ENCODE results near the gene SRXN1.

SRXN1 gene

DNA sequence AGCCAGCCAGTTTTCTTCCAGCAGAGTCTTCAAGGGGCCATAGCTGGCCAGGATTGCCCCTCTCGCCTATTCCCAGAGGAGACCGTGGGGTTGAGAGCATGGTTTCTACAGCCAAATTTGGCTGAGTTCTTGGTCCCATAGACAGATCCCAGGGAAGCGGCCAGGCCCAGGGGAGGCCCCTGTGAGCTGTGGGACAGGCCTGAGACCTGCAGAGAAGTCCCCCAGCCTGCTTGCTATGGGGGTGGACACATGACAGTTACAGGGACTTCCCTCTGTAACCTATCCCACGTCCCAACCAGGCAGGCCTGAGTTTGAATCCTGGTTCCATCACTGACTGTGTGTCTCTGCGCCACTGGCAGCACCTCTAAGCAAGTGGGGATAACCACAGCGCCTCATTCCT lies 45.5 kb downstream of the SRXN1 start:
- DNase-seq (ENCODE audit: low read depth in 2 of 2): no peak

DNA sequence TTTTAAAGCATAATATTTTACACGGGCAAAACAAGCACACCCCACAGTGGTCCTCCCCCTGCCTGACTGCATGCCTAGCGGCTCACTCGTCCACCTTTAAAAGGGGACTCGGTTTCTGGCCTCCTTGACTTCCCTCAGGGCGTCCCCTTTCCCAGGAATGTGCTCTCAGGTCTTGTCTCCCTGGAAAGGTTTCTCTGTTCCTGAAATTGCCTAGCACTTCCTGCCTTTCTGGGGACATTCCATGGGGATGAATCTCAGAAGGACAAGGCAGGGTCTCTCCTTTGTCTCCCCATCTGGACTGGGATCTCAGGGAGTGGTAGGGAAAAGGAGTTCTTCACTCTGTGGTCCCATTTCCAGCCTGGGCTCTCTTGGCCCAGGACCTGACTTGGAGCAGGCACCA lies 47.8 kb downstream of the SRXN1 start:
- DNase-seq (ENCODE audit: low read depth in 2 of 2): no peak

DNA sequence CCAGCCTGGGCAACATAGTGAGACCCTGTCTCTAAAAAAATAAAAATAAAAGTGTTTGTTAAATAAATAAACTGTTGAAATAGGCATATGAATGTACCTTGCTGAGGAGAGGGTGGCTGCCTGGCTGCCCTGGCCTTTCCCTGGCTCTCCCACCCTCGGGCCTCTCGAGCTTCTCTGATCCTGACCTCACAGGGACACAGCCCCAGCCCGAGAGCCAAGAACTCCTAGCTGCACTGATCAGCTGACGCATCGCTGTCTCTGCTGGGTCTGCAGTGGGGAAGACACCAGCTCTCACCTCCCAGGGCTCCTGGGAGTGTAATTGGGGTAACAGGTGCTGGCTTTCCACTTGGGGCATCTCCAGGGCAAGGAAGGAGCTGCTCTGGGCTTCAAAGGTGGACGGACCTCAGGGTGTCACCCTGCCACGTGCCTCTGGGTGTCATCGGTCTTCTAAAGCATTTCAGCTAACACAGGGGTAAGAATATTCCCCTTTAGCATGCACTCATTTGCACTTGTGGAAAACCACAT lies 49.8 kb downstream of the SRXN1 start:
- no peak for DNase-seq (ENCODE audit: low read depth in 2 of 2)

DNA sequence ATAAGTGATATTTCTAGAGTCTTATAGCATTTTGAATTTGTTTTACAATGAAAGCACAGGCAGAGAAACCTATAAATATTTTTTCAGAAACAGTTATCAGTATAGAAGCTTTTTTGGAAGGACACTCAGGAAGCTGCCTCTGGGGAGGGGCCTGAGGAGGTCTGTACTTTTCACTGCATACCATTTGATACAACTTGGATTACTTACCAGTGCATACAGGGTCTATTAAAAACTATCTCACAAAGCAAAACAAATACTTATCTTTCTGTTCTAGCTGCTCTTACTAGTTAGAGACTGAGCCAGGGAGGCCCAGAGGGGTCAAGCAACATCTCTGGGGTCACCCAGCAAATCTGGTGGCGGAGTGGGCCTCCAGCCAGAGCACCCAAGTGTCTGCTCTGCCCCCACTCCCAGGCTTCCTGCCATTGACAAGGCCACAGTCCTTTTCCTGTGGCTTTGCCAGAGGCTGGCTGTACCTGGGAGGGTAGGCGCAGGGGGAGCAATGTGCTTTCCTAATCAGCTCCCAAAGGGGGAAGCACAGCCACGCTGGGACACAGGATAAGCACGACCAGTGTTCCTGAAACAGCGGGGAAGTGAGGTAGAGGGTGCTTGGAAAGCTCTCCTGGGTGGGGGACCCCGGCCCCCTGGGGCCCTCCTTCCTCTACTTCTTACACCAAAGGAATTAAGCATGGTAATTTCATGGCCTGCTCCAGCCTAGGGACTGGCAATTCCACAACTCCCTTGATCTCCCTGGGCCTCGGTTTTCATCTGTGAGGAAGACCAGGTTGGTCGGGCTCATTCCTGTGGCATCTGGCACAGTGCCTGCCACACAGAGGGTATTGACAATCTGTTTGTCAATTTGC lies 50.7 kb downstream of the SRXN1 start:
- no peak for DNase-seq (ENCODE audit: low read depth in 2 of 2)

DNA sequence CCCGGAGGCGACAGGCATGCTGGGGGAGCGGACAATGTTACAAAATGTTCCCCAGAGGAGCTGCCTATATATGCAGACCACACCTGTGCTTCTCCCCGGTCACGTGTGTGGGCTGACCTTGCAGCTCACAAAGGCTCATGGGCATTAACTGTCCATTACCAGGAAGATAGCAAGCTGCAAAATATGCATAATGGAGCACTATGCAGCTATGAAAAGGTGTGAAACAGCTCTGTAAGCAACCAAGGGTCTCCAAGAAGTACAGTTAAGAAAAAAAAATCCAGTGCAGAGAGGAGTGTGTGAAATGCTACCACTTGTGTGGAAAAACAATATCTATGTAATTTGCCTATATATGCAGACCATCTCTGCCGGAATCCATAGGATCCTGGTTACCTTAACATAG lies 52.3 kb downstream of the SRXN1 start:
- no peak for DNase-seq (ENCODE audit: low read depth in 2 of 2)

DNA sequence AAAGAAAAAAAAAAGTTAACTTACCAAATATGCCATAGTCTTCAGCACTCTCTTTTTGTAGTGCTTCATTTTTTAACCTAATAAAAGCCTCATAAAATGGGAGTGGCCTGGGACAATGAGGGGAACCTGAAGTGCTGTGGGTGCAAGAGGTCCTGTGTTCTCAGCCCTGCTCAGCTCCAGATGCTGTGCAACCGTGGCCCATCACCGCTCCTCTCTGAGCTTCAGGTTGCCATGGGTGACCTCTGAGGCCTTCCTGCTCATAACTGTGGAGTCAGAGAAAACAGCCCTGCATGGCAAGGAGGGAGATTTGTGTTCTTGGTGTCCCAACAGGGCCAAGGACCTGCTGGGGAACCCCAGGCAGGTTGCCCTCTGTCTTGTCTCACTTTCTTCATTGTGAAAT lies 52.9 kb downstream of the SRXN1 start:
- no peak for DNase-seq (ENCODE audit: low read depth in 2 of 2)

DNA sequence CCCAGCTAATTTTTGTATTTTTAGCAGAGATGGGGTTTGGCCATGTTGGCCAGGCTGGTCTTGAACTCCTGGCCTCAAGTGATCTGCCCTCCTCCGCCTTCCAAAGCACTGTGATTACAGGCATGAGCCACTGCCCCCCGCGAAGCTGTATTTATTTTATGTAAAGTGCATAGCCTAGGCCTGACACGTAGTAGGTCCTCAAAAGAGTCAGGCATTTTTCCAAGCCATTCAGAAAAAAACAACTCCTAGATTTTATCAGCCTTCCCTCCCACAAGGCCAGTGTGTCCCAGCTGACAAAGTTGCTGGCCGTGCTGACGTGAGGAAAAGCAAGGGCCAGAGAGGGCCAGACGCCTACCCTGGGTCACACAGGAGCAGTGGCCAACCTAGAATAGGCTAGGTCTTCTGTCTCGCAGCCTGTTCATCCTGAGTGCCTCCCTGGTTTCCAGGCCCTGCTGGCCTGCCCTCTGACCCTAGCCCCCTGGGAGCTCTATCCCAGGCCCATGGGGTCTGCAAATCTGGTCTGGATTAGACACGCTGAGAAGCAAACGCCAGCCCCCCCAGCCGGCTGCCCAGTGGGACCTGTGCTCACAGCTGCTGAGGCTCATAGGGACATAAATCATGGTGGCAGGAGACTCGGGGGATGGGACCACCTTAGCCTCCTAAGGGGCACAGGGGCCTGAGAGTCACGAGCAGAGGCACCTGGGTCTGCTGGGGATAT lies 54.7 kb downstream of the SRXN1 start:
- no peak for DNase-seq (ENCODE audit: low read depth in 2 of 2)

DNA sequence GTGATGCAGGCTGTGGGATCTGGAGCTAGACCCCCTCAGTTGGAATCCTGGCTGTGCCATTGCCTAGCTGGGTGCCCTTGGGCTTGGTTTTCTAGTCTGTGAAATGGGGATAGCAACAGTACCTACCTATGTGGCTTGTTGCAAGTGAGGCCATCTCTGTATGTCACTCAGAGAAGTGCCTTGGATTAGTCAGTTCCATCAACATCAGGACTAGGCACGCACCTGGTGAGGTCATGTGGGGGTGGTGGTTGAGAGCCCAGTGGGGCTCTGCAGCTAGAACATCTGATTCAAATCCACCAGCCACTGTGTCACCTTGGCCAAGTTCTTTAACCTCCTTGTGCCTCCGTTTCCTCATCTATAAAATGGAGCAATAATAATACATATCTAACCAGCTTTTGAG lies 55.4 kb downstream of the SRXN1 start:
- no peak for DNase-seq (ENCODE audit: low read depth in 2 of 2)
